Left renal cortex interstitium (tissue), 4 donors: Measurements from ENCODE around the gene DCTN5. TPM values are rescaled to one million over a fixed set of nuclear protein-coding genes. Genes with fewer than 3 reads are reported as not detected.

Experiments
- DNase-seq, 4 donors: peaks; one replicate each; pipeline ENCODE4 v3.0.0-alpha.2; 2013; ENCODE audit warnings: low read depth in 4 of 4, low spot score in 2 of 4, missing footprints in 1 of 4
- polyA plus RNA-seq, 4 donors: library from polyadenylated mRNA; unstranded; fragments of 120-200 nt; gene quantifications; one replicate each; pipeline ENCODE4 v1.2.1, GENCODE V29; 2013; ENCODE audit not compliant: insufficient read length in 4 of 4

DCTN5 gene
- polyA plus RNA-seq, 4 donors, result 55.9 to 71.1 (median 64.8) TPM

- no peak for DNase-seq
Measured at GRCh38 chr16:23651943-23652468, 10.7 kb downstream of the DCTN5 start.

- no peak for DNase-seq
Measured at GRCh38 chr16:23663918-23664317, 22.7 kb downstream of the DCTN5 start.

- DNase-seq, result no peak
Measured at GRCh38 chr16:23666571-23667354, 25.5 kb downstream of the DCTN5 start.

GRCh38 chr16:23667355-23667659 is 26.0 kb downstream of the DCTN5 start:
- no peak for DNase-seq

GRCh38 chr16:23668225-23668624 is 27.0 kb downstream of the DCTN5 start:
- no peak for DNase-seq

GRCh38 chr16:23668873-23669272 is 27.6 kb downstream of the DCTN5 start:
- no peak for DNase-seq

GRCh38 chr16:23670137-23670776 is 29.0 kb downstream of the DCTN5 start:
- no peak for DNase-seq

GRCh38 chr16:23673971-23674614 is 32.8 kb downstream of the DCTN5 start:
- no peak for DNase-seq

GRCh38 chr16:23676924-23677480 is 35.7 kb downstream of the DCTN5 start:
- DNase-seq, result no peak

- DNase-seq, result peak; percentile 53 to 81 (median 60)
Measured at GRCh38 chr16:23678430-23679273, 37.4 kb downstream of the DCTN5 start, which contains the start of gene PLK1. TSS of gene PLK1 (plus strand) at chr16:23678889. CDS start at chr16:23678933, 44 bp downstream.

GRCh38 chr16:23679274-23679985 is 38.2 kb downstream of the DCTN5 start:
- DNase-seq, result no peak

GRCh38 chr16:23679986-23680336 is 38.7 kb downstream of the DCTN5 start:
- DNase-seq, result no peak

- DNase-seq, result no peak
Measured at GRCh38 chr16:23682181-23682580, 40.9 kb downstream of the DCTN5 start.

GRCh38 chr16:23683487-23683886 is 42.2 kb downstream of the DCTN5 start:
- DNase-seq, result no peak

GRCh38 chr16:23687034-23687808 is 46.0 kb downstream of the DCTN5 start:
- no peak for DNase-seq

- no peak for DNase-seq
Measured at GRCh38 chr16:23689442-23690187, 48.3 kb downstream of the DCTN5 start.

GRCh38 chr16:23690771-23691482 is 49.7 kb downstream of the DCTN5 start:
- DNase-seq, result no peak
